HFF-Myc (cell line): ENCODE measurements around the gene RNPS1.

ENCODE experiments used
- DNase-seq: peaks from one replicate; pipeline ENCODE4 v3.0.0-alpha.2; 2011; ENCODE audit warnings: low read depth; ENCODE audit errors: extremely low read depth
- H3K4me3 ChIP-seq: replicated peaks from 2 replicates; pipeline ENCODE4 v1.5.1; 2011; ENCODE audit warnings: low read depth, mild to moderate bottlenecking, control low read depth, low read length
- CTCF ChIP-seq: IDR thresholded peaks from 2 replicates; pipeline ENCODE4 v1.5.1; 2012; ENCODE audit warnings: mild to moderate bottlenecking, low read depth, low read length, control low read depth; ENCODE audit errors: missing control alignments

RNPS1 gene

GRCh38 chr16:2276368-2277195 is 8.7 kb upstream of the RNPS1 start:
- no peak for DNase-seq
- no peak for TF ChIP-seq CTCF

GRCh38 chr16:2275476-2276367 is 7.8 kb upstream of the RNPS1 start:
- DNase-seq: no peak
- TF ChIP-seq CTCF: no peak

More at GRCh38 chr16:2276368-2277195, 8.7 kb upstream of the RNPS1 start:
- H3K4me3 ChIP-seq: no peak overlapping the region

GRCh38 chr16:2273931-2274330 is 6.0 kb upstream of the RNPS1 start:
- no peak for TF ChIP-seq CTCF
- no peak for DNase-seq
- H3K4me3 ChIP-seq: no peak overlapping the region

More at GRCh38 chr16:2275476-2276367, 7.8 kb upstream of the RNPS1 start:
- H3K4me3 ChIP-seq: no peak overlapping the region

- DNase-seq: no peak
- no peak for TF ChIP-seq CTCF
- no peak overlapping the region for H3K4me3 ChIP-seq
These were observed 5.6 kb upstream of the RNPS1 start for GRCh38 chr16:2273484-2273883.

GRCh38 chr16:2271848-2272461 is 4.0 kb upstream of the RNPS1 start:
- no peak for TF ChIP-seq CTCF
- H3K4me3 ChIP-seq: no peak overlapping the region
- no peak for DNase-seq

- DNase-seq: no peak
- no peak for TF ChIP-seq CTCF
- H3K4me3 ChIP-seq: no peak overlapping the region
These were observed 2.9 kb upstream of the RNPS1 start for GRCh38 chr16:2270588-2271470.
